BJ (cell line): Measurements from ENCODE around the gene ZDHHC18. TPM values are rescaled to one million over a fixed set of nuclear protein-coding genes. Genes with fewer than 3 reads are reported as not detected.

Experiments
- CTCF ChIA-PET: fragments of 350-600 bp; formaldehyde crosslinking; extraction: SDS; loops from one replicate; lab custom pipeline; 2021; ENCODE audit warnings: antibody characterized with exemption, inconsistent platforms; lab: Yijun Ruan, JAX
- POLR2A ChIA-PET: fragments of 300-600 bp; sonication (Branson Sonifier 250); formaldehyde crosslinking; extraction: SDS; loops from one replicate; lab custom pipeline; 2021; ENCODE audit warnings: antibody characterized with exemption; lab: Charles Lee
- DNase-seq: peaks from one replicate; pipeline ENCODE4 v3.0.0-alpha.2; 2011; ENCODE audit warnings: low read depth
- H3K27me3 ChIP-seq: 2 replicates; pipeline ENCODE4 v1.6.0; 2011; ENCODE audit warnings: low read length; ENCODE audit not compliant: control insufficient read depth, insufficient read depth
- H3K36me3 ChIP-seq: 2 replicates; pipeline ENCODE4 v1.5.1; 2011; ENCODE audit warnings: low read length; ENCODE audit not compliant: control insufficient read depth, insufficient read depth
- H3K4me3 ChIP-seq: 2 replicates; pipeline ENCODE4 v1.5.1; 2011; ENCODE audit warnings: low read depth, mild to moderate bottlenecking, control low read depth, low read length
- polyA plus RNA-seq: library from polyadenylated mRNA; depleted of rRNA; stranded (reverse); fragments of >200 nt; gene quantifications from 2 replicates; pipeline ENCODE4 v1.2.3, GENCODE V29; 2011
- TF ChIP-seq, protein P1 (sequence below): IDR thresholded peaks from 2 replicates; pipeline ENCODE4 v1.5.1; 2011; ENCODE audit warnings: low read depth, mild to moderate bottlenecking, control low read depth, inconsistent platforms, low read length, moderate library complexity; ENCODE audit not compliant: insufficient read depth

ZDHHC18 gene
- polyA plus RNA-seq, 1 experiment, result 42.1 TPM

DNA sequence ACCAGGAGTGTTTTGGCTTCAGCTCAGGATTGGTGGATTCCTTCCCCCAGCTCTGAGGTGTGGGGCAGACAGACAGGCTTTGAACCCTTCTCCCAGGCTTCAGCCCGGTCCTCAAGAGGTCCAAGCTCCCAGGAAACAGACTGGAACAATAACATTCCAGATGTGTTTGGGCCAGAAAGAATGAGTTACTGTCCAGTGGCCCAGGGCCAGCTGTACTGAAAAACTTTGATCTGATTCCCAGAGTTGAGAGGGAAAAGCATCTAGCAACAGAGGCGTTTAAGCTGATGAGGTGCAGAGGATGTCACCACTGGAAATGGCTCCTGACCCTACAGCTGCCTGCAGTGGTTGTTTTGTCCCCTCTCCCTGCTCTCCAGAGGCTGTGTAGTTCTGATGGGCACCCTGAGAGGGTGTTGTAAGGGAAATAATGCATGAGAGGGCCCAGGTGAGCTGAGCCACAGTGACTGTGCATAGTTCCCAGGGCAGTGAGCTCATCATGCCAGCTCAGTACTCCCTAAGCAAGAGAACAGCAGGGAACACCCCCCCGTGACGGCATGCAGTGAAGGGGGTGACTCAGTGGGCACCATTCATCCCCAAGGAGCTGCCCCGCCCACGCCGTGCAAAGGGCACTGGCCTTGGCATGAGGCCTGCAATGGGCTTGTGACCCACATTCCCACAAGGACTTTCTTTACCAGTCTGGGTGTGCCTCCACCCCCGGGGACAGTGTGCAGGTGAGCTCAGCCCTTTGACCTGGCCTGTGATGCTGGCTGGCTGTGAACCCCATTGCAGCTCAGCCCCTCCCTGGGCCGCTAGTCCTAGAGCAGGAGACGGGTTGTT, 22.7 kb downstream of the ZDHHC18 start:
- CTCF ChIA-PET, result interaction anchor here (1.0 to 2.7 kb wide), 10 partner anchors 10 to 250 kb away, joined by 3 to 13 read pairs (median 4); partner anchors contain the start of gene GPN2
- POLR2A ChIA-PET, result no interaction called here
- TF ChIP-seq, protein P1, sequence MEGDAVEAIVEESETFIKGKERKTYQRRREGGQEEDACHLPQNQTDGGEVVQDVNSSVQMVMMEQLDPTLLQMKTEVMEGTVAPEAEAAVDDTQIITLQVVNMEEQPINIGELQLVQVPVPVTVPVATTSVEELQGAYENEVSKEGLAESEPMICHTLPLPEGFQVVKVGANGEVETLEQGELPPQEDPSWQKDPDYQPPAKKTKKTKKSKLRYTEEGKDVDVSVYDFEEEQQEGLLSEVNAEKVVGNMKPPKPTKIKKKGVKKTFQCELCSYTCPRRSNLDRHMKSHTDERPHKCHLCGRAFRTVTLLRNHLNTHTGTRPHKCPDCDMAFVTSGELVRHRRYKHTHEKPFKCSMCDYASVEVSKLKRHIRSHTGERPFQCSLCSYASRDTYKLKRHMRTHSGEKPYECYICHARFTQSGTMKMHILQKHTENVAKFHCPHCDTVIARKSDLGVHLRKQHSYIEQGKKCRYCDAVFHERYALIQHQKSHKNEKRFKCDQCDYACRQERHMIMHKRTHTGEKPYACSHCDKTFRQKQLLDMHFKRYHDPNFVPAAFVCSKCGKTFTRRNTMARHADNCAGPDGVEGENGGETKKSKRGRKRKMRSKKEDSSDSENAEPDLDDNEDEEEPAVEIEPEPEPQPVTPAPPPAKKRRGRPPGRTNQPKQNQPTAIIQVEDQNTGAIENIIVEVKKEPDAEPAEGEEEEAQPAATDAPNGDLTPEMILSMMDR, result no peak
- no peak for DNase-seq
- H3K36me3 ChIP-seq, result peaks cover 28% of the 10 kb centered on the region
- H3K4me3 ChIP-seq, result no peak overlapping the region
- H3K27me3 ChIP-seq, result no peaks in the 10 kb centered on the region

DNA sequence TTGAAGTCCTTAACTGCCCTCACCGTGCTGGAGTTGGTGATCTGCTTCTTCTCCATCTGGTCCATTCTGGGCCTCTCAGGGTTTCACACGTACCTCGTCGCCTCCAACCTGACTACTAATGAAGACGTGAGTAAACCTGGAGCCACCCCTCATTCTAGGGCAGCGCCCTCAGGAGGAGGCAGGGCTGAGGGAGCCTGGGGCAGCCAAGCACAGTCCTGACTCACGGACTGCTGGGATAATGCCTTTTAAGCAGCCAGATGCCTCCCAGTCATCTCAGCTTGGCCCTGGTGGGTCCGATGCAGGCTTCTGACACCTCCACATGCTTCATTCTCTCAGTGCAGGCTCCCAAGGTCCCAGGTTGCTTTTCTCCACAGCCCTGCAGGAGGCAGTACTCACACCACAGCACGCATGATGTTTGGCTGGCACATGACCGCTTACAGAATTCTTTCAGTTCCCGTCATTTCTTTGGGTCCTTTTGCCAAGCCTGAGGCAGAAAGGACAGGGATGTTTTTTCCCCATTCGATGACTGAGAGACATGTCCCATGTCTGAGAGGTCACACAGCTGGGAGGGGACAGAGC, 24.7 kb downstream of the ZDHHC18 start:
- TF ChIP-seq, protein P1, result 0 out of 2 replicates have a peak, but pooled peaks have one; percentile 5
- no peak overlapping the region for H3K4me3 ChIP-seq
- POLR2A ChIA-PET, result no interaction called here
- peaks cover 34% of the 10 kb centered on the region for H3K36me3 ChIP-seq
- no peaks in the 10 kb centered on the region for H3K27me3 ChIP-seq
- no peak for DNase-seq
- CTCF ChIA-PET, result interaction anchor here (0.8 to 1.5 kb wide), 4 partner anchors 10 to 30 kb away, joined by 3 to 10 read pairs (median 4); no protein-coding TSS in a partner anchor

DNA sequence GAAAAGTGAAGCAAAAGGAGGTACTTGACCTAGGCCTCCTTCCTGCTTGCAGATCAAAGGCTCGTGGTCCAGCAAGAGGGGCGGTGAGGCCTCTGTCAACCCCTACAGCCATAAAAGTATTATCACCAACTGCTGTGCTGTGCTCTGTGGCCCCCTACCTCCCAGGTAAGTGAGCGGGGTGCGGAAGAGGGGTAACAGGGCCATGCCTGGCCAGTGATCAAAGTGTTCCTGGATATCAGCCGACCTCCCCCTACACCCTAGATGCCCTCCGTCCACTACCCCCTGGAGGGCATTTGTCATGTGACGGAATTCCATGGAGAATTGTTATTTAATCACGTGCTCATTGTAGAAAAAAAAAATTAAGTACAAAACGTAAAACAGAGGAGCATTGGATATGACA, 26.2 kb downstream of the ZDHHC18 start:
- DNase-seq, result no peak
- TF ChIP-seq, protein P1, result no peak
- no peaks in the 10 kb centered on the region for H3K27me3 ChIP-seq
- ChIA-PET CTCF (no interaction called here), POLR2A (no interaction called here)
- peaks cover 35% of the 10 kb centered on the region for H3K36me3 ChIP-seq
- H3K4me3 ChIP-seq, result no peak overlapping the region

DNA sequence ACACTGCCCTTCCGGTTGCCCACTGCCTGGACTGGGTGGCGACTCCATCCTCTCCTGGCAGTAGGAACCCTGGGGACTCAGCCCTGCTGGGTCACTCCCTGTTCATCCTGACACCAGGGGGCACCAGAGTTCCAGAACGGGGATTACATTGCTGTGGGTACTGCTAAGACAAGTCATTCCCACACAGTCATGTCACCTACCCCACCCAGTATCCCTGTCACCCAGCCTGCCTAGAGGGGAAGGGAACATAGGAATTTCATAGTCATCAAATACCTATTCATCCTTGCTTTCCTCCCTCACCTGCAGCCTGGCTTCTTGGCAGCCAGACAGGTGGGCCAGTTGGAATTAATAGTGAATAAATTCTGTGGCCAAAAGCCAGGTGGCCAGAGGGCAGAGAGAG, 26.7 kb downstream of the ZDHHC18 start:
- no peak for DNase-seq
- ChIA-PET CTCF (interaction anchor here (0.6 to 1.0 kb wide), 2 partner anchors 17 to 55 kb away, joined by 3 read pairs; no protein-coding TSS in a partner anchor), POLR2A (no interaction called here)
- TF ChIP-seq, protein P1, result peak; percentile 87
- peaks cover 35% of the 10 kb centered on the region for H3K36me3 ChIP-seq
- H3K27me3 ChIP-seq, result no peaks in the 10 kb centered on the region
- H3K4me3 ChIP-seq, result no peak overlapping the region

DNA sequence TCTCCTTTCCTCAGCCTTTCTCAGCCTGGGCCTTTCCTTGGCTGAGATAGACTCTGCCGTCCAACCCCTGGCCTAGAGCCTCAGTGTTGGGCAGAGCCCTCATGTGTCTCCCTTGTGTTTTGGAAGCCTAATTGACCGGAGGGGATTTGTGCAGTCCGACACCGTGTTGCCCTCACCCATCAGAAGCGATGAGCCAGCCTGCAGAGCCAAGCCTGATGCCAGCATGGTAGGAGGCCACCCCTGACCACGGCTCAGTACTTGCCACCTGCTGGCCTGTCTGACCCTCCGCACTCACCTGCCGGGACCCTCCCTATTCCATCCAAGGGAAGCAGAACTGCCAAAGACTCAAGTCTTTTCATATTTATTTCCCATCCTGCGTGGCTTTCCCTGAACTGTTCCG, 27.1 kb downstream of the ZDHHC18 start:
- H3K4me3 ChIP-seq, result no peak overlapping the region
- no peak for DNase-seq
- TF ChIP-seq, protein P1, result no peak
- H3K27me3 ChIP-seq, result no peaks in the 10 kb centered on the region
- peaks cover 35% of the 10 kb centered on the region for H3K36me3 ChIP-seq
- ChIA-PET CTCF (interaction anchor here (0.6 to 2.8 kb wide), 4 partner anchors 12 to 55 kb away, joined by 3 to 7 read pairs (median 3); no protein-coding TSS in a partner anchor), POLR2A (no interaction called here)
